ENCODE results near the gene MYH14. TPM values are rescaled to one million over a fixed set of nuclear protein-coding genes. Genes with fewer than 3 reads are reported as not detected.
"Not testable (repeated sequence)": the region's sequence is repeated elsewhere in the genome, so short reads cannot be mapped to it uniquely, and the experiment has no call there.

The MYH14 gene
- total RNA-seq, 3 donors from 2014 or later: 16.6 to 24.7 (median 19.3) TPM

DNA sequence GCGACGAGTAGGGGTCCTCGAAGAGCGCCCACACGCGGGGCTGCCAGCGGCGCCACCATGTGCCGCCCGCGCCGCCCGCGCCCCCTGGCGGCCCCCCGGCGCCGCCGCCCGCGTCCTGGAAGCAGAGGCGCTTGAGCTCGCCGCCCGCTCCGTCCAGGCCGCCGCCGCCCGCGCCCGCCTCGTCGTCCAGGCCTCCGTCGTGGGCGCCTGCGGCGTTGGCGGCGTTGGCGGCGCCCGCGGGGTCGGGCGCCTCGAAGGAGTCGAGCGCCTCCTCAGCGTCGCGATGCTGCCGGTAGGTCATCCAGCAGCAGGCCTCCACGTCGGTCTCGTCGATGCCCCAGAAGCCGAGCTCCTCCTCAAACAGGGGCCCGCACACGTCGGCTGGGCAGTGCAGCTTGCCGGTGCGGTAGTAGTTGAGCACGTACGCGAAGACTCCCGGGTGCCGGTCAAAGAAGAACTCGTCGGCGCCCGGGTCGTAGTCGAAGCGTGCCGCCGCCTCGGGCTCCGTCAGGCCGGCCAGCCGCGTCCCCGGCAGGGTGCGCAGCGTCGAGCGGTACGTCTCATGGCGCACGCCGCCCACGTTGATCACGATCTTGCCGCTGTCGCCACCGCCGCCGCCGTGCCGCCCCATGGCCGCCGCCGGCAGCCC, 124.9 kb downstream of the MYH14 start:
- H3K27me3 ChIP-seq: peaks cover 3 to 28% of the 10 kb centered on the region in 2 donors
- peak overlapping the region; percentile 27 to 66 (median 47) for H3K4me3 ChIP-seq
- TF ChIP-seq, protein P1, sequence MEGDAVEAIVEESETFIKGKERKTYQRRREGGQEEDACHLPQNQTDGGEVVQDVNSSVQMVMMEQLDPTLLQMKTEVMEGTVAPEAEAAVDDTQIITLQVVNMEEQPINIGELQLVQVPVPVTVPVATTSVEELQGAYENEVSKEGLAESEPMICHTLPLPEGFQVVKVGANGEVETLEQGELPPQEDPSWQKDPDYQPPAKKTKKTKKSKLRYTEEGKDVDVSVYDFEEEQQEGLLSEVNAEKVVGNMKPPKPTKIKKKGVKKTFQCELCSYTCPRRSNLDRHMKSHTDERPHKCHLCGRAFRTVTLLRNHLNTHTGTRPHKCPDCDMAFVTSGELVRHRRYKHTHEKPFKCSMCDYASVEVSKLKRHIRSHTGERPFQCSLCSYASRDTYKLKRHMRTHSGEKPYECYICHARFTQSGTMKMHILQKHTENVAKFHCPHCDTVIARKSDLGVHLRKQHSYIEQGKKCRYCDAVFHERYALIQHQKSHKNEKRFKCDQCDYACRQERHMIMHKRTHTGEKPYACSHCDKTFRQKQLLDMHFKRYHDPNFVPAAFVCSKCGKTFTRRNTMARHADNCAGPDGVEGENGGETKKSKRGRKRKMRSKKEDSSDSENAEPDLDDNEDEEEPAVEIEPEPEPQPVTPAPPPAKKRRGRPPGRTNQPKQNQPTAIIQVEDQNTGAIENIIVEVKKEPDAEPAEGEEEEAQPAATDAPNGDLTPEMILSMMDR (IDR thresholded peaks at IDR 0.05): peak in 1 of 3 donors; percentile 27
- no peak for TF ChIP-seq POLR2AphosphoS5 (IDR thresholded peaks at IDR 0.05)
- no peak for TF ChIP-seq POLR2A (IDR thresholded peaks at IDR 0.05)
- no peaks in the 10 kb centered on the region for H3K9me3 ChIP-seq
- intact Hi-C loops (cut with DNase I; ENCODE audit: low total_unique reads): no loop called here
- DNase-seq (ENCODE audit: low spot score in 2 of 2): no peak
- H3K27ac ChIP-seq: no peak overlapping the region
- H3K36me3 ChIP-seq: no peaks in the 10 kb centered on the region
- H3K4me1 ChIP-seq: peaks cover 3 to 13% of the 10 kb centered on the region in 2 donors

DNA sequence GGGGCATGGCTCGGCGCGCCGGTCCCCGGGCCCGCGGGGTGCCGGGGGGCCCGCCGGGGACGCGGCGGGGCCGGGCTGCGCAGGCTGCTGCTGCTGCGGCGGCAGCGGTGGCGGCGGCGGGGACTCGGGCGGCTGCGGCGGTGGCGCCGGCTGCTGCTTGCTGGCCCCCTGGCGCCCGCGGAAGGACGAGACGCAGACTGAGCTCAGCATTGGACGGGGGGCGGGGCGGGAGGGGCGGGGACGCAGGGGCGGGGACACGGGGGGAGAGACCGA, 125.4 kb downstream of the MYH14 start:
- Histone ChIP-seq H3K27ac (no peak overlapping the region), H3K4me1 (peaks cover 3 to 13% of the 10 kb centered on the region in 2 donors), H3K4me3 (peak overlapping the region in 2 of 3 donors; percentile 47 to 66), H3K36me3 (no peaks in the 10 kb centered on the region), H3K27me3 (peaks cover 3 to 28% of the 10 kb centered on the region in 2 donors), H3K9me3 (no peaks in the 10 kb centered on the region)
- intact Hi-C loops (cut with DNase I; ENCODE audit: low total_unique reads): no loop called here
- TF ChIP-seq POLR2A (IDR thresholded peaks at IDR 0.05): no peak
- no peak for TF ChIP-seq POLR2AphosphoS5 (IDR thresholded peaks at IDR 0.05)
- TF ChIP-seq, protein P1 (IDR thresholded peaks at IDR 0.05): no peak
- no peak for DNase-seq (ENCODE audit: low spot score in 2 of 2)

DNA sequence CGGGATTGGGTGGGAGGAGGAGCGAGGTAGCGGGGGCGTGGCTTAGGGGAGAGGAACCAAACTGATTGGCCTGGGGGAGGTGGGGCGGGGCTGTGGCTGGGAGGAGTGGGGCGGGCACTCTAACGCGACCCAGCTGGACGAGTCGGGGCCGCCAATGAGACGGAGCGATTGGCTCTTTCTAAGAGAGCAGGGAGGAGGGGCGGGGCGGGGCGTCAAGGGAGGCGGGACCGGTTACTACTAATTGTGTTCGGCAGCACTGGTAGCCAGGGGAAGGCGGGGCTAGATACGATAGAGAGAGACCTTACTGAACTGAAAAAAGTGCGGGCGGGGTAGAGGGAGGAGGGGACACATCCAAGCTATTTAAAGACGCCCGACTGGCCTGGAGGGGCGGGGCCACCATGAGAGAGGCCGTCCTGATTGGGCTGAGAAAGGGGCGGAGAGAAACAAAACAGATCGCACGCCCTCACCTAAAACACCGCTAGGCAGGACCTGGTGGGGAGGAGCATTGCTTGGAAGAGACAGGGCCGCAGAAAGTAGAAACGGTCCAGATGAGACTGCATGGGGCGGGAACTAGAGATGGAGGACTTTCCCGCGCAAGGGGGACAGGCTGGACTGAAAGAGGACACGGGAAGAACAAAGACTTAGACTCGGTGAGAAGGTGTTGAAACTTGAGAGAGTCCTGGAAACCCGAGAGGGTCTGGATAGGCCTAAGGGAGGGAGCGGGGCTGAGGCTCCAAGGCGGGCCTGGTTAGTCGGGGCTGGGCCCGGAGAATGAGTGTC, 125.9 kb downstream of the MYH14 start, which contains the start of gene KCNC3:
Gene KCNC3, minus strand, starts transcription at position 232 of the 780 bp plus-strand sequence. CDS start 295 bp downstream, outside the sequence.
- Histone ChIP-seq H3K9me3 (no peaks in the 10 kb centered on the region), H3K36me3 (no peaks in the 10 kb centered on the region), H3K27ac (peak within 1 kb of the TSS; percentile 71 to 76), H3K4me1 (peaks cover 3 to 13% of the 10 kb centered on the region in 2 donors), H3K4me3 (peak within 1 kb of the TSS; percentile 27 to 66 (median 47)), H3K27me3 (peaks cover 3 to 28% of the 10 kb centered on the region in 2 donors)
- DNase-seq (ENCODE audit: low spot score in 2 of 2): peak; percentile 100
- peak in 1 of 3 donors; percentile 29 for TF ChIP-seq POLR2AphosphoS5 (IDR thresholded peaks at IDR 0.05)
- TF ChIP-seq, protein P1 (IDR thresholded peaks at IDR 0.05): no peak
- TF ChIP-seq POLR2A (IDR thresholded peaks at IDR 0.05): no peak
- intact Hi-C loops (cut with DNase I; ENCODE audit: low total_unique reads): no loop called here

DNA sequence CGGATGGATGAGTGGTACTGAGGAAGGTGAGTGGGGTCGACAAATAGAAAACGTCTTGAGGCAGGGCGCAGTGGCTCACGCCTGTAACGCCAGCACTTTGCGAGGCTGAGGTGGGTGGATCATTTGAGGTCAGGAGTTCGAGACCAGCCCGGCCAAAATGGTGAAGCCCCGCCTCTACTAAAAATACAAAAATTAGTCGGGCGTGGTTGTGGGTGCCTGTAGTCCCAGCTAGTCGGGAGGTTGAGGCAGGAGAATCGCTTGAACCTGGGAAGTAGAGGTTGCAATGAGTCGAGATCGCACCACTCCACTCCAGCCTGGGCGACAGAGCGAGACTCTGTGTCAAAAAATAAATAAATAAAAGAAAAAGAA, 126.5 kb downstream of the MYH14 start:
- H3K9me3 ChIP-seq; H3K36me3 ChIP-seq; intact Hi-C loops (cut with DNase I; ENCODE audit: low total_unique reads); DNase-seq (ENCODE audit: low spot score in 2 of 2): not testable (repeated sequence)
- Histone ChIP-seq H3K4me3 (peak overlapping the region in 2 of 3 donors; percentile 47 to 66), H3K27me3 (peaks cover 3 to 28% of the 10 kb centered on the region in 2 donors), H3K27ac (peak overlapping the region; percentile 71 to 76), H3K4me1 (peaks cover 3 to 13% of the 10 kb centered on the region in 2 donors)

DNA sequence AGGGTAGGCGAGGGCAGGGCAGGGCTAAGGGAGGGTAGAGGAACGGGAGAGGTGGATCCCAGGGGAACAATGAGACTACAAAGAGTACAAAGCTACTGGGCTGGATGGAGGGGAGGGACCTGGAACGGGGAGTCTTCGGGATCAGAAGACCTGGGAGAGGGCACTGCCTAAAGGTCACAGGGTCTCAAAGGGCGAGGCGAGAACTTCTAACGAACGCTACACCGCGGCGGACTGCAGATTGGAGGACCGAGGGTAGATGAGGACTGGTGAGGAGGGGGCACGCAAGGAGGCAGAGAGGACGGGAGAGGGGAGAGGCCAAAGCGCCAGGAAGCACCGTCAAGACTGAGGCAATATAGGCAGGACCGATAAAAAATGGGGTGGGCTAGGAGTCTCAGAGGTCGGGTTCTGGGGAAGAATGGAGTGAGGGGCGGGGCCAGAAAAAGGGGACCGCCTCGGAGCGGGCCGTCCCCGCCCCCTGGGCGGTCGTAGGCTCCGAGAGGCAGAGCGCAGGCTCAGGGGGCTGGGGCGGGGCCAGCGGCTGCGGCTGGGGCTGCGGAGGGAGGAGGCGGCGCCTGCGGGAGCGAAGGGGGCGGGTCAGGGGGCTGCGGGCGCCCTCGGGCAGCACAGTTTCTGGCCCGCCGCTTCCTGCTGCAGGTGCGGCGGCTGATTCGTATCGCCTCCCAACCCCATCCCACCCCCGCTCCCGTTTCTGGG, 127.1 kb downstream of the MYH14 start:
- Histone ChIP-seq H3K27ac (peak overlapping the region; percentile 7 to 76), H3K36me3 (no peaks in the 10 kb centered on the region), H3K4me1 (peaks cover 3 to 13% of the 10 kb centered on the region in 2 donors), H3K4me3 (peak overlapping the region; percentile 11 to 53 (median 47)), H3K9me3 (no peaks in the 10 kb centered on the region), H3K27me3 (peaks cover 3 to 28% of the 10 kb centered on the region in 2 donors)
- intact Hi-C loops (cut with DNase I; ENCODE audit: low total_unique reads): no loop called here
- DNase-seq (ENCODE audit: low spot score in 2 of 2): peak; percentile 73 to 81
- TF ChIP-seq POLR2AphosphoS5 (IDR thresholded peaks at IDR 0.05): no peak
- no peak for TF ChIP-seq POLR2A (IDR thresholded peaks at IDR 0.05)
- TF ChIP-seq, protein P1 (IDR thresholded peaks at IDR 0.05): no peak

Data from breast epithelium (tissue), 4 donors.